ENCODE measurements around the gene GAL3ST2.
"Not testable (repeated sequence)": the region's sequence is repeated elsewhere in the genome, so short reads cannot be mapped to it uniquely, and the experiment has no call there.

The GAL3ST2 gene

GRCh38 chr2:241776336-241777169 is at the start of gene GAL3ST2:
GAL3ST2 (plus strand) TSS chr2:241776822; CDS start chr2:241776956, 134 bp downstream.
- no peak for DNase-seq

DNA sequence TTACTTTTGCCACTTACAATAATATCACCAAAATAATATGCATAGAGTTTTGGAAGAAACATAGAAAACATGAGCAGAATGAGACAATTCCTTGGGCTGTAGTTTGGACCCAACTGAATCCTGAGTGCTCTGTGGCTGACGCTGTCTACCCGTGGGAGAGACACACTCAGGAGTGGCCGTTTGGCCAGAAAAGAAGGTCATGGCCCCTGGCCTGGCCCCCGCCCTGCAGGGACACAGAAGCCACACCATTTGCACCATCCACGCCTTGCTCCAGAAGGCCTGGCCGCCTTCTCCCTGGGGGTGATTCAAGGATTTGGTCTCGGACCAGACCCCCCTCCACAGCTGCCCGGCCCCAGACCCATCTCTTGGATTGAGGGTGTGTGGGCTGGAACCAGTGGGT is 48.6 kb upstream of the GAL3ST2 start:
- no peak for DNase-seq

DNA sequence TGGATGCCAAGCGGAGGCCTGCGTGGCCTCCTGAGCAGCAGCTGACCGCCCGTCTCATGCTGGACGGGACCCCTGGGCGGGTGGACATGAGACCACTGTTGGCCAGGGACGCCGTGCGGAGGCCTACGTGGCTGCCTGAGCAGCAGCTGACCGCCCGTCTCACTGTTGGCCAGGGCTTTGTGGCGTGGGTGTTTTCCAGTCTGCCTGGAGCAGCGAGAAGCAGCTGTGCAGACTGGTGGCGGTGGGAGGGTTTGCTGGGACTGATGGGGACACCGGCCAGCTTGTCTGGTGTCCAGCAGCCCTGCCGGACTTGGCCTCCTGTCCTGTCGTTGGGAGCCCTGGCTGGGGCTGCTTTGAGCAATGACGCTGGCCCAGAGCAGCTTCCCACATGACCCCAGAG is 48.0 kb upstream of the GAL3ST2 start:
- no peak for DNase-seq

- DNase-seq: no peak
These were observed 46.8 kb upstream of the GAL3ST2 start for GRCh38 chr2:241729868-241730267.

- no peak for DNase-seq
These were observed 45.8 kb upstream of the GAL3ST2 start for GRCh38 chr2:241730671-241731293.

- peak; percentile 50 to 55 for DNase-seq
These were observed 44.0 kb upstream of the GAL3ST2 start for GRCh38 chr2:241732513-241733186.

- no peak for DNase-seq
These were observed 43.0 kb upstream of the GAL3ST2 start for GRCh38 chr2:241733391-241734207.

DNA sequence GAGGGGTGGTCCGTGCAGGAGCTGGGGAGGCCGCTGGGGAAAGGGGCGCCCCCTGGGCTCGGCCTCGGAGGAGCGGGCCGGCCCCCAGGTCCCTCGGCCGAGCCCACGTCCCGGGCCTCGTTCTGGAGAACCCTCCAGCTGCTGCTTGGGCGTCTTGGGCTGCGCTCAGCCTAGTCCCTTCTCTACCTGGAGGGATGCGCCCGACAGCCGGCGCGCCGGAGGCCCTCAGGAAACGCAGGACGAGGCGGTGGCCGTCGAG is 42.5 kb upstream of the GAL3ST2 start:
- DNase-seq: no peak

- DNase-seq: peak; percentile 92 to 94
These were observed 42.0 kb upstream of the GAL3ST2 start, which contains the start of gene D2HGDH for GRCh38 chr2:241734467-241735208. D2HGDH (plus strand) TSS chr2:241734630; CDS start chr2:241735225, 595 bp downstream.

DNA sequence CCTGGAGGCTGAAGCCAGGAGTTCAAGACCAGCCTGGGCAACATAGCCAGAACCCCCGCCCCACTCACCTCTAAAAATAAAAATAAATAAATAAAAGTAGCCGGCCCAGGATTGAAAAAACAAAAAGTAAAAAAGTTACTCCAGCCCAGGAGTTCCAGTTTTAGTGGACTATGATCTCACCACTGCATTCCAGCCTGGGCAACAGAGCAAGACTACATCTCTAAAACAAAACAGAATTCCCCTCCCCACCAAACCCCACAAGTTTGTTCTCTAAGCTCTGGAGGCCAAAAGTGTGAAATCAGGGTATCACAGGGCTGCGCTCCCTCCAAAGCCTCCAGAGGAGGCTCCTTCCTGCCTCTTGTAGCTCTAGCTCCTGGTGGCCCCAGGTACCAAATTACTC is 40.5 kb upstream of the GAL3ST2 start:
- no peak for DNase-seq

DNA sequence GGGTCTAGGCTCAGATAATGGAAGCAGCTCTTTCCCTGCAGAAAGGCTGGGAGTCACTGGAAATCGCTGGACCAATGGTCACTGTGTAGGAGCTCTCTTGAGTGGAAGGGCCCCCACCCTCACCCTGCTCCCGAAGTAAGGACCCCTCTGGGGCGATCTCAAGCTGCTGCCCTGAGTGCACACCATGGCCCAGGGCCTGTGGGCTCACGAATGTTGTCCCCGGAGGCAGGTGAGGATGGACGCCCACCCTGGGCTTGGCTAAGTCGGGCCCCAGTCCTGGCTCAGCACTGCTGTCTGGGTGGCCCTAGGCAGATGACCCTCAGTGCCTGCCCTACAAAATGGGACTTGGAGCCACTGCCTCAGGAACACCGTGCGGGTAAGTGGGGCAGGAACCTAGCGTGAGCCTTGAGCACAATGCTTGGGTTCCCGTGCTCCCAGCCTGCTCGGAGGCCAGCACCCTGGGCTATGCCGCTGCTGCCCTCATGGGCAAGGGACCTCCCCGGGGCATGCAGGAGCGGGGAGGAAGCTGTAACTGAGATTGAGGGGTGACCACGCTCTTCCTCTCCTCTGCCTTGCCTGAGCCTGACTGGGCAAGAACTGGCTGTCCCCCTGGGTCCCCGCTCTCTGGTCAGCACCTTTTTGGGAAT is 38.5 kb upstream of the GAL3ST2 start:
- DNase-seq: no peak

DNA sequence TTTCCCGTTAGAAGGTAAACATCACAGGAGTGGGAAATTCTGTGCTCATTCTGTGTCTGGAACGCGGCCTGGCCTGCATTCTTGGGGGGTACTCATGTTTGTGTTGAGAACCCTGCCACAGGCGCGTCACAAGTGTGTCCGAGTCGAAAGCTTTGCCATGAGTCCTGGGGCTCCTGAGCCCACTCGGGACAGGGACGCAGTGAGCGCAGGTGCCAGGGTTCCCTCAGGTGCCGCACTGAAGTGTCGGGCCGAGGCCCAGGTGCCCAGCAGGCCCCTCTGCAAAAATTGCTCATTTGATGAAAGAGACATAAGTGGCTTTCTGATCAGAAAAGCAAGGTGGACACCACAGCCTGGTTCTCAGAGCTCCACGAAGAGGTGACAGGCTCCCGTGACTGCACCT is 37.4 kb upstream of the GAL3ST2 start:
- no peak for DNase-seq

DNA sequence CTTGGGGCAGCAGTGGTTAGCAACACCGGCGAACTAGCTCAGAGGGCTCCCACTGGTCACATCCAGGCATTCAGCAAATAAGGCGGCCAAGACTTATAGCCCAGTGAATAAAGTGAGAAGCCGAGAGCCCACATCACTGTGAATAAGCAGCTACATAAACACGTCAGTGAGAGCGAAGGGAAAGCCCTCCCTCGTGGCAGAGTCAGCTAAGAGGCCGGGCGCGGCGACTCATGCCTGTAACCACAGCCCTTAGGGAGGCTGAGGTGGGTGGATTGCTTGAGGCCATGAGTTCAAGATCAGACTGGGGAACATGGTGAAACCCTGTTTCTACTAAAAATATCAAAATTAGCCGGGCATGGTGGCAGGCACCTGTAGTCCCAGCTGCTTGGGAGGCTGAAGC is 37.0 kb upstream of the GAL3ST2 start:
- DNase-seq: peak; percentile 60 to 61

GRCh38 chr2:241741016-241741415 is 35.6 kb upstream of the GAL3ST2 start:
- peak; percentile 19 to 25 for DNase-seq

DNA sequence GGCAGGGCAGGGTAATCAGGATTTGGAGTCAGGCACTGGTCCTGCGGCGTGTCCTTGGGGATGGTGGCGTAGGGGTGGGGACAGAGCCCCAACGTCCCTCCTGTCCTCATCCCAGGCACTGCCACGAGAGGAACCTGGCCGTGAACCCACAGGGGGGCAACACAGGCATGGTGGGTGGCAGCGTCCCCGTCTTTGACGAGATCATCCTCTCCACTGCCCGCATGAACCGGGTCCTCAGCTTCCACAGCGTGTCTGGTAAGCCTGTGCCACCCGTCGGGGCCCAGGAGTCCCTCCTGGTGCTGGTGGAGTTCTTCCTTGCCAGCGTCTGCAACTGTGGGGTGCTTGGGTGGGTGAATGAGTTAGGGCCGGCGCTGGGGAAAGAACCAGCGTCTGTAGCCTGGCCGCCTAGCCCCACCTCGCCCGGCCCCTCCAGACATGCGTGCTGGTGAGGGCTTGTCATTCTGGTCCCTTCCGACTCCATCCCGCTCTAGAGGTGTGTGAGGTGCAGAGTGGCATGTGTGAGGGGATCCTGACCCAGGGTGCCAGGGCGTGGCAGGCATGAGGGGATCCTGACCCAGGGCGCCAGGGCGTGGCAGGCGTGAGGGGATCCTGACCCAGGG is 34.2 kb upstream of the GAL3ST2 start:
- DNase-seq: no peak

DNA sequence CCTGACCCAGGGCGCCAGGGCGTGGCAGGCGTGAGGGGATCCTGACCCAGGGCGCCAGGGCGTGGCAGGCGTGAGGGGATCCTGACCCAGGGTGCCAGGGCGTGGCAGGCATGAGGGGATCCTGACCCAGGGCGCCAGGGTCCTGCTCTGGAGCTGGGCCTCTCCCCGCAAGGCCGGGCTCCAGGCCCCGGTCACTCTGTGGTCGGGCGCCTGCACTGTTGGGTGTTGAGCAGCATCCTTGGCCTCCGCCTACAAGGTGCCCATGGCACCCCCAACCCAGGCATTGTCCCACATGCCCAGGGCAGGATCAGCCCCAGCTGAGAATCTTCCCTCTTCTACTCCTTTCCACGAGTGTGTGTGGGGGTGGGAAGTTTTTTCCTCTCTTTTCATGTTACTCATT is 33.6 kb upstream of the GAL3ST2 start:
- DNase-seq: not testable (repeated sequence)

- DNase-seq: no peak
These were observed 33.0 kb upstream of the GAL3ST2 start for GRCh38 chr2:241743620-241744019.

GRCh38 chr2:241744028-241744754 is 32.4 kb upstream of the GAL3ST2 start:
- no peak for DNase-seq

- no peak for DNase-seq
These were observed 31.3 kb upstream of the GAL3ST2 start for GRCh38 chr2:241745276-241745675.

GRCh38 chr2:241746084-241746483 is 30.5 kb upstream of the GAL3ST2 start:
- no peak for DNase-seq

Data from activated CD4-positive, alpha-beta T cell treated with anti-CD3 and anti-CD28 coated beads for 4 hours (primary cell).